GM19240 (cell line): ENCODE results near the gene TMEM203.

ENCODE experiments used
- DNase-seq: peaks from one replicate; pipeline ENCODE4 v3.0.0; 2011; ENCODE audit warnings: low spot score; ENCODE audit not compliant: insufficient read length

TMEM203 gene

DNA sequence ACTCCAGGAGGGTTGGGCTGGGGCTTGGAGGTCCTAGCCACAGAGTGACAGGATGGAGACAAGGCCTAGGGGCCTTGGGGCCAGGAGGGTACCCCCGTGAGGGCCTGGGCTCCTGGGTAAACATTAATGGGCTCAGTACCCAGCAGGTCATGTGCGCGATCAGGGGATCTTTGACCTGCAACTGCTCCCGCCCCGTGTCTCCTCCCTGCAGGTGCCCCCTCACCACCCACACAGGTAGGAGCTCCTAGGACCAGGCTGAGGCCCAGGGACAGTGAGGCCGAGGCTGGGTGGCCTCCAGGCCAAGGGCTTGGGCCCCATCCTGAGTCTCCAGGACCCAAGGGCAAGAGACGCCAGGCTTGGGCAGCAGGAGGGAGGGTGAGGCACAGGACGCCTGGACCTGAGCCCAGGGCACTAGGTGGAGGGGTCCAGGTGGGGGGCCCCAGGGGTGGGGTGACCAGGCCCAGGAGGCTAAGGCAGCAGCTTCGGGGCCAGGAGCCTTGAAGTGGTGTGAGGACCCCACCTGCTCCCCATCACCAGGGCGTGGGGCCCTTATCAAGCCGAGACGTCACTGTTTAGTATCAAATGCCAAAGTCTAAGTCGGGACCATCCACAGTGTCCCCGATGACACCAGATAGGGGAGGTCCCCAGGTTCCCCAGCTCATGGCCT lies 25.4 kb upstream of the TMEM203 start, which contains the start of gene SLC34A3:
Gene SLC34A3, plus strand, starts transcription at position 197 of the 667 bp plus-strand sequence. CDS start 802 bp downstream, outside the sequence.
- no peak for DNase-seq

DNA sequence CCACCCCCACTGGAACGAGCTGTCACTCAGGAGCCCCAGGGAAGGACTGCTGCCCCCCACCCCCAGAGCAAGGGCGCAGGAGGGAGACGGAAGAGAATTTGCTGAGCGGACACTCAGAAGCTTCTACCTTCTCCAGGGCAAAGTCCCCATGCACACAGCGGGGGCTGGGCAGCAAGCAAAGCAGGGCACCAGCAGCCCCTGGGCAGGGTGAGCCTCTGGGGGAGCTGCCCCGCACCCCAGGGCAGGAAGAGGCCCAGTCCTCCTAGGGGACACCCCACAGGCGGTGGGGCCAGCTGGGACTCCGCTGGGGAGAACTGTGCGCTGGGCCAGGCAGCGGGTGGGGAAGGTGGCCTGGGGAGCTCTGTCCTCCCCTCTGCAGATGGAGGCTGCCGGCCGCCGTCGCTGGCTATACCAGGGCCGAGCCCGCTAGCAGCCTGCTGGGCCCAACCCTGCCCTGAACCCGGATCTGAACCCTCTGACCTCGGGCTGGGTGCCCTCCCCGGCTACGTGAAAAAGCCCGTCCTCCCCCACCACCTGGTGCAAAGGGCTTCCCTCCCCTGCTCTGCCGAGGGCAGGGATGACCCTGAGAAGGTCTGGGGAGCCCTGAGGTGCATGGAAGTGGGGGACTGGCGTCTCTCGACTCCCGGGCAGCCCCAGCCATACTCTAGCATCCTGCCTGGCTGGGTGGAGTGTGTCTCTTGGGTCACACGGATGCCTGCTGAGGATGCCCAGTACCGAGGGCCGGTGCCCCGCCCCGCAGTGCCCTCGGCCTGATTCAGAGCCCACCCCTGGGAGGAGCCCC lies 24.7 kb upstream of the TMEM203 start:
- no peak for DNase-seq

DNA sequence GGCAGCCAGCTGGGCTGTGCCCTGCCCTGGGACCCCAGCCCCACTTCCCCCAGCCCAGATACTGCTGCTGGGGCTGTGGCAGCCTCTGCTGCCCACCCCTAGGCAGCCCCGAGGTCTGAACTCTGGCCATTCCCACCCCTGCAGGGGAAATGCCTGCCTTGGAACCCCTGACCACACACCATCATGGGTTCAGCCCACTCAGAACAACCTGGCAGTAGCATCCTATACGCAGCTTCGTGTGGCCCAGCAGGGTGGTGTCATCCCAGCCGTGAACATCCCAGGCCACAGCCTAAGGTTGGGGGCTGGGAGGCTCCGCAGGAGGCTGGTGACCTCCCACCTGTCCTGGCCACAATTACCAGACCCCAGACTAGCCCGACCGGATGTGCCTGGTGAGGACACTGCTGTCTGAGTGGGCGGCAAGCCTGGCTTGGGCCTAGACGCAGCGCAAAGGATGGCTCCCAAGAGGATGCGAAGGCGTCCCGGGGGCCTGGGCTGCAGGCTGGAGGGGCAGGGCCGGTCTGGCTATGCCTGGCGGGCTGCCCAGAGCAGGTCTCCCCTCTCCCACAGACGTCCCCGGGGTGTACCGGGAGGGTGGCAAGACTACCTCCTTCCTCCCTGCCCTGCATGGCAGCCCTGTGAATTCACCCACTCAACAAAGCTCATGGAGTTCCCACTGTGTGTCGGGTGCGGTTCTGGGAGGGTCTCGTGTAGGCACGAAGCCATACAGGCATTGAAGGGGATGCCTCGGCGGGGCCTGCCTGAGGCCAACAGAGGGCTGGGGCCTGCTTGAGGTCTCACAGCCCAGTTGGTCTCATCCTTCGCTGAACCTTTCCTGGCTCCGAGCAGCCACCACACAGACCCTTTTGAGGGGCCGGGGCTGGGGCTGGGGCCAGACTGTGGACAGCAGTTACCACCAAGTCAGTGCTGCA lies 23.8 kb upstream of the TMEM203 start:
- no peak for DNase-seq

DNA sequence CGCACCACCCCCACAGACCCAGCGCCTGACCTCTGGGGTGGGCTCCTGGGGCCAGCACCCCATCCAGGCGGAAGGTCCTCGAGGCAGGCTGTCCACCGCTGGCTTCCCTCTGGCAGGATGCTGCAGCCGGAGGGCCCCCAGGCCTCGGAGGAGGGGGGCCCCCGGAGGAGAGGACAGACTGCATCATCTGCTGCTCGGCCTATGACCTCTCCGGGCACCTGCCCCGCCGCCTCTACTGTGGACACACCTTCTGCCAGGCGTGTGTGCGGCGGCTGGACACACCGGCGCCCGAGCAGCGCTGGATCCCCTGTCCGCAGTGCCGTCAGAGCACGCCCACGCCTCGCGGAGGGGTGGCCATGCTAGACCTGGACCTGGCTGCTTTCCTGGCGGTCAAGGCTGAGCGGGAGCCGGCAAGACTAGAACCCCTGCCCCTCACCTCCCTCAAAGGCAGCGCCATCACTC lies 23.1 kb upstream of the TMEM203 start:
- DNase-seq = no peak

DNA sequence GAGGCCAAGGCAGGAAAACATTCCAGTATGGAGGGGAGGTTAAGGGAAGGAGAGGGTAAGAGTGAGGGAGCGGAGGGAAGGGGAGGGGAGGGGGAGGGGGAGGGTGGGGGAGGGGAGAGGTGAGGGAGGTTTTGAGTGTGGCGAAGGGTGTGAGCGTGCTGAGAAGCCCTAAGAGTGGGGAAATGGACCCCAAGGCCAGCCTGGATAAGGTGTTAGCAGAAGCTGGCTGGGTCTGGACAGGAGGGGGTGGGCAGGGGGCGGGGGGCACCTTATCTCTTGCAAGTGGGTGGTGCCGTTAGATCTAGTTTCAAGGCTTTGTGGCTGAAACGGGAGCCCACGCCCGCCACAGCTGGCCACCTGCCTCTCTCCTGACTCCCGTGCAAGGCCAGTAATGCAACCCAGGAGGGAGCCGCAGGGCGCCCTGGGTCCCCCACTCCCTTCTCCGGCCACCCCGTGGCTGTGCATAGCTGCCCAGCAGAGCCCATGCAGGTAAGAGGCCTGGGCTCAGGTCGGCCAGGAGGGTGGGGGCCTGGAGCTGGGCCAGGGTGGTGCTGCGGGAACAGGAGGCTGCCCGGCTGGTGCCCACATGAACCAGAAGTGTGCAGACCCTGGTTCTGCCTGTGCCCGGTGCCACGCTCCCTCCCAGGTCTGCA lies 22.5 kb upstream of the TMEM203 start:
- no peak for DNase-seq

DNA sequence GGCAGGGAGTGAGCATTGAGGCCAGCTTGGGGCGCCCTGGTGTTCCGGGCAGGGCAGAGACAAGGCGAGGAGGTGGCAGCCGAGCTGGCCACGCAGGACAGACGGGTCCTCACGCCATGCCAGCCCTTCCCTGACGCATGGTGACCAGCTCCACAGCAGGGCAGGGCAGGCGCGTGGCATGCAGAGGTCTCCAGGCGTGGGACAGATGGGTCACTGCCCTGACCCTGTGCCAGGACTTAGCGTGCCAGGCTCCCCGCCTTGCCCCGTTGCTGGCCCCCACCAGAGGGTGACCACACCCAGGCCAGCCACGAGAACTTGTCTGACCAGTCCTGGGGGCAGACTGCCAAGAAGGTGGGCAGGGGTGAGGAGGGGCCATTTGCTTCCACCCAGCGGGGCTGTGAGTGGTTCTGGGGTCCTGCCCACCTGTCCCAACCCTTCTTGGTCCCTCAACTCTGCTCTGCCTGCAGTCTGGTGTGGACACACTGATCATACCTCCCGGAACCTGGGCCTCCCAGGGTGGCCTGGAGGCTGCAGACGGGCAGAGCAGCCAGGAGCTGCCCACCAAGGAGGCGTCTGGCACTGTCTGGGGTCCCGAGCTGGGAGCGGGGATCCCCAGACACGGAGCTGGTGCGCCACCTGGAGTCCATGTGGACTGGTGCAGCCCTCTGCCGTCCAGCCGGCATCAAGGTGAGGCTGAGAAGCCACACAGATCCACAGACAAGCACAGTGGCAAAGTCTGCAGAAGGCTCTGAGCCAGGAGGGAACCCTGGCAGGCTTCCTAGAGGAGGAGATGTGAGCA lies 21.8 kb upstream of the TMEM203 start, which contains the start of gene RNF224:
Gene RNF224, plus strand, starts transcription at position 449 of the 799 bp plus-strand sequence. CDS start 834 bp downstream, outside the sequence.
- peak; percentile 86 for DNase-seq

DNA sequence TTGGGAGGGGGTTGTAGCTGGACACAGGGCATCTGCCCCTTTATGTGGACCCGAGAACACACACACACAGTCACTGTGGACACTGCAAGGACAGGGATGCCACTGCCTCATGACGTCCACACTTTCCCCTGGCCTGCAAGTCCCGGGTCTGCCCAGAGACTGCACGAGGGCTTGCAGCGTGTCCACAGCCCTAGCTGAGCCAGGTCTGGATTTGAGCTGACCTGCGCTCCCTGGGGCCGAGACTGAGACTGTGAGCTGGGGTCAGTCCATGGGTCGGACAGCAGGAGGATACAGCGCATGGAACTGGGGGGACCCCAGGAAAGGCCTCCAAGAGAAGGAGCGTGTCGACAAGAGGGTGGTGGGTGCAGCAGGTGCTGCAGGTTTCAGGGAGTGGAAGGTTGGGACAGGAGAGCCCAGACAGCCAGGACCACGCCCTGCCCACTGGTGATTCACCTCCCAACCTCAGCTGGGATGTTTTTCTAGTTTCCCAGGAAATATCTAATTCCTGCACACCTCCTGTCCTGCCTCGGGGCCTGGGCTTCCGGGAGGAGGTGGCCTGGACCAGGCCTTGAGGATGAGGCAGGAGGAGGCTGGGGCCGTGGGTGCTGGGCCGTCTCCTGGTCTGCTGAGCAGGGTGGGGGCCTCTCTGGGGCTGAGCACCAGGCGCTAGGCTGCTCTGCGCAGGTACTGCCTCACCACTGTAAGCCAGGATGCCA lies 21.0 kb upstream of the TMEM203 start:
- DNase-seq = no peak

DNA sequence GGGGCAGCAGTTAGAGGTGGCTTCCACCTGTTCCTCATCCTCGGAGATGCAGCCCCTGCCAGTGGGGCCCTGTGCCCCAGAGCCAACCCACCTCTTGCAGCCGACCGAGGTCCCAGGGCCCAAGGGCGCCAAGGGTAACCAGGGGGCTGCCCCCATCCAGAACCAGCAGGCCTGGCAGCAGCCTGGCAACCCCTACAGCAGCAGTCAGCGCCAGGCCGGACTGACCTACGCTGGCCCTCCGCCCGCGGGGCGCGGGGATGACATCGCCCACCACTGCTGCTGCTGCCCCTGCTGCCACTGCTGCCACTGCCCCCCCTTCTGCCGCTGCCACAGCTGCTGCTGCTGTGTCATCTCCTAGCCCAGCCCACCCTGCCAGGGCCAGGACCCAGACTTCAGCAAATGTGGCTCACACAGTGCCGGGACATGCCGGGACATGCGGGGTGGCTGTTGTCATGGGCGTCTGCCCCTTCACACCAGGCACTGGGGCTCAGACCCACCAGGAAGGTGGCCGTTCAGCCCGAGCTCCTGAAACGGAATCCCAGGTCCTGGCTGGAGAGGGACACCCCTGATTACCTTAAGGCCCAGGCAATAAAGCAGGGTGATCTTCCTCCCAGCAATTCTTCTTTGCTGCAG lies 20.4 kb upstream of the TMEM203 start:
- no peak for DNase-seq

DNA sequence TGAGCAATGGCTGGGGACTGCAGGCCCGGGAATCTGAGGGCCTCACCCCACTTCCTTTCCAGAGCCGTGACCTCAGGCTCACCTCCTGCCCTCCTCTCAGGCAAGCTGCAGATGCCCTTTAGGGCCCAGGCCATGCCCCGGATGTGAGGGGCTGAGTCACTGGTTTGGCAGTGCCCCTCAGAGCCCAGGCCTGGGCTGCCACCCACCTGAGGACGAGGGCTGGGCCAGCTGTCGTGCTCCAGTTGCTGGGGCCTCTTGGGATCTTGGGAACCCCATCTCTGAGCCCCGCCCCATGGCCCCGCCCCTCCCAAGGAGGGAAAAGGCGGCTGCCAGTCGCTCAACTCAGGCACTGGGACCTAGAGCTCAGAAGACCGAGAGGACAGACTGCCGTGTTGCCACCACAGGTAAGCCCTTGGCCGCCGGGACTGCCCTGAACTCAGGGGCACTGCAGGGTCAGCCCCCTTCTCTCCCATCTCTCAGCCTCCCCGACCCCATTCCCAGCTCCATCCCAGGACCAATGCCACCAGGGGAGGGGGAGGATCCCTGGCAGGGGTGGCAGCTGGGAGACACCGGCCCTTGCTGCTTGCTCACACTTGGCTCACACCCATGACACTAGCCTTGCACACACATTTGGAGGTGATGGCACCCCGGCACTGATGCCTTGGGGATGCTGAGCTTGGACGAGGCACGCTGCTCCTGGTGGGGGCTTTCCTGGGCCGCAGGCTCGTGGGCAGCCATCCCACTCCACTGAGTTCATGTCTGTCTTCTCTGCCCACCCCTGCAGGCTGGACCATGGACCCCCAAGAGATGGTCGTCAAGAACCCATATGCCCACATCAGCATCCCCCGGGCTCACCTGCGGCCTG lies 19.6 kb upstream of the TMEM203 start, which contains the start of gene CYSRT1:
Gene CYSRT1, plus strand, starts transcription at position 345 of the 865 bp plus-strand sequence. Its CDS starts 448 bp downstream, at position 793.
- no peak for DNase-seq

DNA sequence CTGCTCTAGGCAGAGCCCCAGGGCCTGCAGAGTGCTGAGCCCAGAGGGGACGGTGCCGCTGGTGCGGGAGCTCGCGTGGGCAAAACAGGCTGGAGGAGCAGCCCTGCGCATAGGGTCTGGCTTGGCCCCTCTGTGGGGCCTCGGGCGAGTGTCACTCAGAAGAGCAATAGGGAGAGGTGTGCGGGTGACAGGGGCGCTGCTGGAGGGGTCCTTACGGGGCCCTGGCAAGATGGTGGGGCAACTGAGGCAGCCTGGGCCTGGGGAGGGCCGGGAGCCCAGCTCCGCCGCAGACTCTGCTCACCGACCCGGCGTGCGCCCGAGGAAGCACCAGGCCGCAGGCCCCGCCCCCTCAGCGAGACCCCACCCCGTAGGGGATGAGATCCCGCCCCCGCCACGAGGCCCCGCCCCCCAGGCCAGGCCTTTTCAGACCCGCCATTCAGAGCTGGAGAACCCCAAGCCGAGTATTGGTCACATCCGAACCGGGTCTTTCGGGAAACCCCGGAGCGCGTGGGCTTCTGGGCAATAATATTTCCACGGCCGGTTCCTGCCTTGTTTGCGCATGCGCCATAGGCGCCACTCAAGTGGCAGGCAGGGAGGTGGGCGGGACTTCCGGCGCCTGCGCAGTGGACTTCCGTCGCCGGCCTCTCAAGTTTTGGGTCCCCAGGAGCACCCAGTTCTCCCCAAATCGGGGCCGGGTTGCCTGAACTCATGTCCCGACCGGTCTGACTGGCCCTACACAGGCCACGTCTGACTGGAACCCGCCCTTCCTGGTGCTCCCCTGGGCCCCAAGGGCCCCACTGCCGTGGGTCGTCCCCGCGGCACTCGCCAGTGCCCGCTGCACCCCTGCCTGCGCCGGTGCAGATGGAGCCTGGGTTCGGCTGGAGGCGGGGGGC lies 17.9 kb upstream of the TMEM203 start:
- peak; percentile 100 for DNase-seq

DNA sequence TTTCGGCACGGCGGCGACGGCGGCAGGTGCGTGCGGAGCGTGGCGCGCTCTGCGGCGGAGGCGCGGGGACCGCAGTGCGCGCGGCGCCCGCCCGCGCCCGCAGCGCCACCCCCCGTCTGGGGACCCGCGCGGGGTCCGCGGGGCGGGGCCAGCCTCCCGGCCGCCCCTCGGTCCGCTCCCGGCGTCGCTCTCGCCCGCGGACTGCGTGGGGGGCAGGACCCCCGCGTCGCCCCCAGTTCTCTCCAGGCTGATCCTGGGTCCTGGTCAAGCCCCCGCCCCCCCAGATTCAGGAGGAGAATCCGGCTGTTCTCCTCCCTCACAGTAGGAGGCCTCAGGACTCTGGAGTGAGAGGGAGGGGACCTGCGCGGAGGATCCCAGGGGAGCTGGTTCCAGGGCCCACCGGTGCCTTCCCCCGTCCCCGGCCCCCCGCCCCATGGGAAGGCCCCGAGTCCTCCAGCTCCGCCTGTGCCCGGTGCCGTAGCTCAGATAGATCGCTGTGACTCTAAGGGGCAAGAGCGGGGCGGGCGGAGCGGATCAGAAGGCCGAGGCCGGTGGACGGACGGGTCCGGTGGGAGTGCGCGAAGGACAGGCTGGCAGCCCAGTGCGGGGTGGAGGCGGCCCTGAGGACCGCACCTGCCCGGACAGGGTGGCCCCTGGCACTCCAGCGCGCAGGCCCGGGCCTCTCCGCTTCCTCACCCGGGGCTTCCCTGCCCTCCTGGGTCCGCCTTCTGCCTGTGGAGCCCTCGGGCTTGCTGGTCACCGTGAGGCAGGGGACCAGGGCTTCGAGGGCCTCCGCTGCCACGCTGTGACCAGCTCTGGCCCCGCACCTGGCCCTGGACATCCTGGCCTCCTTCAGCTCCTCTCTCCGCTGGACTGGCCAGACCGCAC lies 17.0 kb upstream of the TMEM203 start, which contains the start of gene RNF208:
Gene RNF208, minus strand, starts transcription at position 51 of the 888 bp plus-strand sequence. CDS start 1,028 bp downstream, outside the sequence.
- DNase-seq = no peak

DNA sequence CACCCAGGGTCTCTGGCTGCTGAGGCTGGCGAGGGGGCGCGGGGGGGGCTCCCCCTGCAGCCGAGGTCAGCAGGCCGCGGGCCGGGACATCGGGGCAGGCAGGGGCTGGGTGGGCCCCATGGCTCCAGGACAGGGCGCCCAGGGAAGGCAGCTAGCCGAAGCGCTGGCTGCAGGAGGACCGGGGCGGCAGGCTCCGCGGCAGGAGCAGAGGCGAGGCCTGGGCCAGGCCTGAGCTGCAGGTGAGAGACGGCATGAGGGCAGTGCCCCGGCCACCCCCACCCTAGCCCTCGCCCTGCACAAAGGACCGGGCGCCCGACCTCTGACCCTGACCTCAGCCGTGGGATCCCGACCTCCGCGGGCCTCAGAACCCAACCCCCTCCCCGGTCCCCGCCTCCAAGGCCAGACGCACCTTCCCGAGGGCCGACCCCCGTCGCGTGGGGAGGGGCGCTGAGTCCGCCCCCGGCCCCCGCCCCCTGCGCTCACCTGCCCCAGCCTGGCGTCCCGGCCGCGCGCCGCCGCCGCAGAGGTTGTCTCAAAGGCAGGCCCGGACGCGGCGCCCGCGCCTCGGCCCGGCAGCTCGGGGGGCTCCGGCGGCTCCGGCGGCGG lies 16.2 kb upstream of the TMEM203 start:
- DNase-seq = no peak

DNA sequence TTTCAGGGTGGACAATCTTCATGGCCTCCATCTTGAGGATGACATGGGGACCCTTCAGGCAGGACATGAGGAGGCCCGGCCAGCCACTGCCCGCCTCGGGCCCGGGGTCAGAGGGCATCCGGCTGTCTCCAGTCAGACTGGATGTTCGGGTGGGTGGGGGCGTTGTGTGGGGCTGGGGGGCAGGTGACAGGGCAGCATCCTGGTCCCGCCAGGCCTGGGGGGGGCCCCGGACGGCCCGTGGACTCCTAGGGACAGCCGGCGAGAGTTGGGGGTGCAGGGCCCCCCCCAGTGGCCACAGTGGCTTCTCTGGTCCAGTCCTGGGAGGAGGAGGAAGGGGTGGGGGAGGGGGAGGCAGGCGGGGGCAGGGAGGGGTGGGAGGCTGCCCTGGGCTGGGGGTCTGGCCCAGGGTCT lies 15.7 kb upstream of the TMEM203 start:
- DNase-seq = no peak

DNA sequence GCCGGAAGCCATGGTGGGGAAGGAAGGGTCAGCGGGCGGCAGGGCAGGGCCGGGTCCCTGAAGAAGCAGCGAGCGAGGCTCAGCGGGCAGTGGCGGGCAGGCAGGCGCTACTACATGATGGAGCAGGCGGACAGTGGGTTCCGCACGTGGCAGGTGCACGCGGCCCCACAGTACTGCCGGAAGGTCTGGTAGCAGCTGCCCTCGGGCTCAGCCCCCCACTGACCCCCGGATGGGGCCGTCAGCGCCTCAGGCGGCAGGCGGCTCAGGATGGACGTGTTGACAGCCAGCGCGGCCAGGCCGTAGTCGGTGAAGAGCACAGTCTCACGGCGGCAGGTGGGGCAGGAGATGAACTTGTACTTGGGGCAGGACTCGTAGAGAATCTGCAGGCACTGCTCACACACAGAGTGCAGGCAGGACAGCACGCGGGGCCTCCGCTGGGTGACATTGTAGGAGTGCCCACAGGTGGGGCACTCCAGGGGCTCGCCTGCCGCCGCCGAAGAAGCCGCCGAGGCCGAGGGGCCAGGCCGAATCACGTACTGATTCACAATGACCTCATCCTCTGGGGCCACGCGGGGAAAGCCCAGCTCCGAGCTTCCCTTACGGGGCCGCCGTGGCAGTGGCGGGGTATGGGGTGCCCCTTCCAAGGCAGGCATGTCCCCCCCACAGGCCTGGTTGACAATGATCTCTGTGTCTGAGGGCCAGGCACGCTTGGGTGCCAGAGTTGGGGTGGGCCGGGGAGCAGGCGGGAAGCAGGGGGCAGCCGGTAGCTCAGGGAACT lies 15.1 kb upstream of the TMEM203 start:
- DNase-seq = no peak
